Small intestine (tissue), 7 donors: ENCODE data around the gene NRG2. TPM values are rescaled to one million over a fixed set of nuclear protein-coding genes. Genes with fewer than 3 reads are reported as not detected.
A peak's percentile ranks its signal among the peaks of the same experiment; 100 is the strongest.

Experiments
- DNase-seq, 2 donors: peaks; one replicate each; pipeline versions ENCODE4 v3.0.0 to v3.0.0-alpha.2; 2013
- FAIRE-seq: peaks from 2 replicates; lab custom pipeline; 2012; peaks lifted over from hg19 to GRCh38; lab: Jason Lieb, UNC
- H3K27ac ChIP-seq, 3 donors: one replicate each; pipeline ENCODE4 v1.5.1; 2013; ENCODE audit warnings: low read length in 2 of 3, mild to moderate bottlenecking in 2 of 3, control low read depth in 1 of 3, inconsistent platforms in 1 of 3, low read depth in 1 of 3, moderate library complexity in 1 of 3
- H3K27me3 ChIP-seq, 3 donors: one replicate each; pipeline ENCODE4 v1.6.1; 2013; ENCODE audit warnings: low read length in 3 of 3, inconsistent platforms in 1 of 3; ENCODE audit not compliant: control insufficient read depth in 3 of 3, insufficient read depth in 3 of 3
- H3K36me3 ChIP-seq, 3 donors: one replicate each; pipeline ENCODE4 v1.6.1; 2013; ENCODE audit warnings: low read length in 3 of 3, inconsistent platforms in 1 of 3, low read depth in 1 of 3, mild to moderate bottlenecking in 1 of 3, moderate library complexity in 1 of 3; ENCODE audit not compliant: control insufficient read depth in 3 of 3, insufficient read depth in 2 of 3
- H3K4me1 ChIP-seq, 3 donors: one replicate each; pipeline ENCODE4 v1.6.1; 2013; ENCODE audit warnings: low read length in 2 of 3, inconsistent platforms in 1 of 3, low read depth in 1 of 3, mild to moderate bottlenecking in 1 of 3, moderate library complexity in 1 of 3; ENCODE audit not compliant: control insufficient read depth in 3 of 3, insufficient read depth in 2 of 3
- H3K4me3 ChIP-seq, 3 donors: one replicate each; pipeline ENCODE4 v1.5.1; 2013; ENCODE audit warnings: low read length in 3 of 3, control low read depth in 1 of 3, inconsistent platforms in 1 of 3, low read depth in 1 of 3, mild to moderate bottlenecking in 1 of 3, moderate library complexity in 1 of 3
- H3K9me3 ChIP-seq, 2 donors: one replicate each; pipeline ENCODE4 v1.6.1; 2013; ENCODE audit warnings: low read depth in 1 of 2, low read length in 1 of 2; ENCODE audit not compliant: control insufficient read depth in 2 of 2, insufficient read depth in 1 of 2
- whole genome bisulfite sequencing, 3 donors: extraction: QIAGEN DNeasy Blood & Tissue Kit; methylation state at CpG; one replicate each; pipeline ENCODE4 v1.1.7; 2013; 5-methylcytosine and 5-hydroxymethylcytosine counted together
- polyA plus RNA-seq, 4 donors: library from polyadenylated mRNA; stranded (reverse) in 3 of 4; unstranded in 1 of 4; fragments of 200-250 nt in 3 of 4; fragments of 120-200 nt in 1 of 4; gene quantifications; one replicate each; pipeline versions ENCODE4 v1.2.1 to v1.2.3, GENCODE V29; 2013
- donor health status: healthy with polysubstance abuse.
- donor health status: control.
- donor health status: control.
- donor health status: Bipolar disorder and iron deficiency.
- donor health status: healthy.

NRG2 gene
- polyA plus RNA-seq, 4 donors, result 0.19 to 0.55 TPM; not detected in 2

DNA sequence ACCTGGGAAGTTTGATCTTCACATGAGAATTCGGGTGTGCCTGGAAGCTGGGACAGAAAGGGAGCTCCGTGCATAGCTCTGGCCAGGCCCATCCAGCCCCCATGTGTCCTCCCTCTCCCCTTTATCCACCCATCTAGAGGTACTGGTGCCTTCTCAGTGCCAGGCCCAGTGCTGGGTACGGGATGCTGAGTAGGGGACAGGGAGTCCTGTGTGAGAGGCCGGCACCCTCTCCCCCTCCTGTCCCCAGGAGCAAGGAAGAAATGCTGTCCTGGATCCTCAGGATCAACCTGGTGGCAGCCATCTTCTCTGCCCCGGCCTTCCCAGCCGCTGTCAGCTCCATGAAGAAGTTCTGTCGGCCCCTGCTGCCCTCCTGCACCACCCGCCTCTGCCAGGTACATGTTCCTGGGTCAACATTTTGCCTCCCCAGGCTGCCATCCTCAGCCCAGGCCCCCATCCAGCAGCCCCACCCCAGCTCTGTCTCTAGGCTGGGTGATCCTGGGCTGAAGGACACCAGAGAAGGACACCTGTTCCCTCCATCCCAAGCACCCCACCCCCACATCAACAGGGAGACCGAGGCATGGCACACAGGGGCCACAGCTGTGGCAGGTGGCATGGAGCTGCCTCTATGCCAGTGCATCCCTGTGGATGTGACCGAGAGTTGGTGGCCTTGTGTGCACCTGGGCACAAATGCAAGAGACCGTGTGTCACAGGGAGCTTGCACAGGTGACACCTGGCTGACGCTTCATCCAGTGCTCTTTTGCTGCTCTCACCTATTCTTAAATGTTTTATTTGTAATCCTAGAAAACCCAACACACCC is 204.5 kb downstream of the NRG2 start:
- H3K27me3 ChIP-seq, result peaks cover 0 to 3% (median 2%) of the 10 kb centered on the region in 3 donors

DNA sequence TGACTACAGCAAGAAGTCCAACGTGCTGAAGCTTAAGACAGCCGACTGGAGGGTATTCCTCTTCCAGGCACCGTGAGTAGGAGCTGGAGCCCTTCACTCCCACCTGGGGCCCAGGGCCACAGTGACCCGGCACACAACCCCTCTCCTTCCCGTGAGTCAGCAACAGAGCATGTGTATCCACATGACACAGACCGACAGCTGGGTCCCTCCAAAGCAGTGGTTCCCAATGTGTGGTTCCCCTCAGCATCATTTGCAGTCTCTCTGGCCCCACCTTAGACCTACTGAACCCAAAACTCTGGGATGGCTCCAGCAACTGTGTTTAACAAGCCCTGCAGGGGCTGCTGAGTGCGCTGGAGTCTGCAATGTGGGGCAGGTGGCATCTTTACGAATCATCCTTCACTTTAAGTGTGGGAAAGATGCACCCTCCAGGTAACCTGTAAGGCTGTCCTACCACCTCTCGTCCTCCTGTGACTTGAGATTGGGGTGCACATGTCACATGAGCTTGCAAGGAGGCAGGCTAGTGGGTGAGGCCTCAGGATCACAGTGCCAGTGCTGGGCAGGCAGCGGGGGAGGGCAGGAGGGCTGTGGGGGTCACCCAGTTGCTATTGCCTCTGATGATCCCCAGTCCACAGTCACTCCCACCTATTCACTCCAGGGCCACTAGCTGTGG is 205.3 kb downstream of the NRG2 start:
- FAIRE-seq, result no peak
- no peak for DNase-seq
- H3K4me3 ChIP-seq, result no peak overlapping the region
- no peaks in the 10 kb centered on the region for H3K9me3 ChIP-seq
- H3K27me3 ChIP-seq, result peaks cover 2 to 5% (median 2%) of the 10 kb centered on the region in 3 donors
- H3K27ac ChIP-seq, result no peak overlapping the region
- no peaks in the 10 kb centered on the region for H3K36me3 ChIP-seq
- no peaks in the 10 kb centered on the region for H3K4me1 ChIP-seq
- WGBS, 3 donors, result 75 to 84% (median 81%) methylated on average over 10 of the region's 10 CpGs

More for the DNA sequence above, 204.5 kb downstream of the NRG2 start:
- 74 to 83% (median 75%) methylated on average over 12 of the region's 12 CpGs for whole genome bisulfite sequencing, 3 donors
- Histone ChIP-seq H3K4me1 (no peaks in the 10 kb centered on the region), H3K27ac (no peak overlapping the region), H3K36me3 (no peaks in the 10 kb centered on the region), H3K4me3 (no peak overlapping the region), H3K9me3 (no peaks in the 10 kb centered on the region)
- DNase-seq, result no peak
- no peak for FAIRE-seq

DNA sequence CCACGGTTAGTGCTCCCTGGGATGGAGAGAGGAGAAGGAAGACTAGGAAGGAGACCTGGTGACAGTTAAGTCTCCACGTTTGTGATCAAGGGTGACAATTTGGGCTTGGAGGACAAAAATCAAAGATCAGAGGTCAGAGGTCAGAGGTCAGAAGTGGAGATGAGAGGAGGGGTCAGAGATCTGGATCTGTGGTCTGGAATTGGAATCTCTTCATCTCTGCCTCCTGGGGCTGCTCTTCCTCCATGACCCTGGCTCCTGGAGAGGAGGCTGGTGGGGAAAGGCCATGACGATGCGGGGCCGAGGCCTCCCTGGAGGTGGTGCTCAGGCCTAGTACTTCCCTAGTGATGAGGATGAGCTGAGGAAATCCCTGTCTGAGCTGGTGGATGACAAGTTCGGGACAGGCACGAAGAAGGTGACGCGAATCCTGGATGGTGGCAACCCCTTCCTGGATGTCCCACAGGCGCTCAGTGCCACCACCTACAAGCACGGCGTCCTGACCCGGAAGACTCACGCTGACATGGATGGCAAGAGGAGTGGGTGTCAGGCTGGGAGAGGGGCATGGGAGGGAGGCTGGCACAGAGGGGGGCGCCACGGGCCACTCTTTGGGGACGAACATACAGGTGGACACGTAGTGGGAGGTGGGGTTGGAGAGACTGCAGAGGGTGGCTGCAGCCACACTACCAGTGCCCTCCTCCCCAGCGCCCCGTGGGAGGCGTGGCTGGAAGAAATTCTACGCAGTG is 206.5 kb downstream of the NRG2 start:
- DNase-seq (no peak), FAIRE-seq (no peak)
- no peak overlapping the region for H3K27ac ChIP-seq
- WGBS, 3 donors, result 91 to 92% (median 91%) methylated on average over 18 to 22 of the region's 22 CpGs
- no peaks in the 10 kb centered on the region for H3K36me3 ChIP-seq
- H3K27me3 ChIP-seq, result peaks cover 2 to 5% (median 4%) of the 10 kb centered on the region in 3 donors
- H3K4me1 ChIP-seq, result no peaks in the 10 kb centered on the region
- H3K4me3 ChIP-seq, result no peak overlapping the region
- H3K9me3 ChIP-seq, result no peaks in the 10 kb centered on the region

DNA sequence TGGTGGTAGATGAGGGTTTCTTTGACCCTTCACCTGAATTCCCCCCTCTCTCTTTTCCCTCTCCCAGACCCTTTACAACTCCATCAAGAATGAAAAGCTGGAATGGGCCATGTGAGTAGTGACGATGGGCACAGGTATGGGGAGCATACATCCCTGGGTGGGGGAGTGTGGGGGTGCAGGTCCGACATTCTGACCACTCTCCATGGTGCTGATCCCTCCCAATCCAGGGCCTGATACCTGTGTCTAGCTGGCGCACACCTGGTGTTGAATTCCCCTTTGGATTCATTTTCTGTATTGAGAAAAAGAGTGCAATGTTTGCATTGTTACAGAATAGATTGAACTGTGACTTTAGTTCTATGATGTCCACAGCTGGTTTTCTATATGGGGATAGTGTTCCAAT is 207.4 kb downstream of the NRG2 start:
- Histone ChIP-seq H3K27me3 (peaks cover 2 to 5% (median 4%) of the 10 kb centered on the region in 3 donors), H3K4me3 (no peak overlapping the region), H3K4me1 (no peaks in the 10 kb centered on the region), H3K27ac (no peak overlapping the region), H3K36me3 (no peaks in the 10 kb centered on the region), H3K9me3 (no peaks in the 10 kb centered on the region)
- DNase-seq, result no peak
- WGBS, 3 donors, result 46 to 49% (median 47%) methylated on average over 3 of the region's 3 CpGs
- no peak for FAIRE-seq

DNA sequence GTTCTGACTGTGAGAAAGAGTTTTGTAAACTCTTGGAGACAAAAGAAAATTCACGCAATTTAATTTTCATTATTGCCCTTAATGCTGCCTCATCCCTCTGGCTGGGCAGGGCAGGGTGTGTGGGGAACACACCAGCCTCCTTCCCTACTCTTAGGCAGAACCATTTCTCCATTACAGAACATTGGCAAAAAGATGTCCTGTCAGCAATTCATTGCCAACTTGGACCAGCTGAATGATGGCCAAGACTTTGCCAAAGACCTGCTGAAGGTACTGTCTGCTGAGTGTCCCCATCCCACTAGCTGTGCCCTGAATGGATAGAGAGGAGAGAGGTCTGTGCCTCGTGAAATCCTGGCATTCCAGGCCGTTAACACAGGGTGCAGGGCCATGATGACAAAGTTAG is 209.6 kb downstream of the NRG2 start:
- H3K27ac ChIP-seq, result no peak overlapping the region
- no peak overlapping the region for H3K4me3 ChIP-seq
- DNase-seq, result no peak
- WGBS, 3 donors, result 31 to 51% (median 43%) methylated on average over 3 of the region's 3 CpGs
- FAIRE-seq, result no peak
- H3K9me3 ChIP-seq, result no peaks in the 10 kb centered on the region
- peaks cover 2 to 5% (median 4%) of the 10 kb centered on the region in 3 donors for H3K27me3 ChIP-seq
- H3K36me3 ChIP-seq, result no peaks in the 10 kb centered on the region
- no peaks in the 10 kb centered on the region for H3K4me1 ChIP-seq

DNA sequence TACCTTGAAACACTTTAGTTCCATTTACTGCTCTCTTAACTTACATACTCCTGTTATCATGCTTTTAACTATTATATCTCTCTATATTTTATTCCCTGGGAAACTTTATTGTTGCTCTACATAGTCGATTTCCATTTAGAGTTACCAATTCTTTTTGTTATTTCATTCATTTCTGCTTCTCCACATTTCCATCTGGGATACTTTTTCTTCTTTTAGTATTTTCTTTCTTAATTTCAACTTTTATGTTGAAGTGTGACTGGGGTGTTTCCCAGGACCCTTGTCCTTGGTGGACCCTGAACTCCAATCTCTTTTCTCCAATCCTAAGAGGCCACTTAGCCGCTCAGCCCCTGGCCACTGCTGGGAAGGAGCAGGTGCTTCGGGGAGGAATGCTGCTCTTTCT is 211.5 kb downstream of the NRG2 start:
- Histone ChIP-seq H3K36me3 (no peaks in the 10 kb centered on the region), H3K4me1 (no peaks in the 10 kb centered on the region), H3K27me3 (peaks cover 0 to 5% (median 4%) of the 10 kb centered on the region in 3 donors), H3K27ac (no peak overlapping the region), H3K9me3 (no peaks in the 10 kb centered on the region), H3K4me3 (no peak overlapping the region)
- 53 to 59% (median 58%) methylated on average over 3 of the region's 3 CpGs for WGBS, 3 donors
- FAIRE-seq (no peak), DNase-seq (no peak)

DNA sequence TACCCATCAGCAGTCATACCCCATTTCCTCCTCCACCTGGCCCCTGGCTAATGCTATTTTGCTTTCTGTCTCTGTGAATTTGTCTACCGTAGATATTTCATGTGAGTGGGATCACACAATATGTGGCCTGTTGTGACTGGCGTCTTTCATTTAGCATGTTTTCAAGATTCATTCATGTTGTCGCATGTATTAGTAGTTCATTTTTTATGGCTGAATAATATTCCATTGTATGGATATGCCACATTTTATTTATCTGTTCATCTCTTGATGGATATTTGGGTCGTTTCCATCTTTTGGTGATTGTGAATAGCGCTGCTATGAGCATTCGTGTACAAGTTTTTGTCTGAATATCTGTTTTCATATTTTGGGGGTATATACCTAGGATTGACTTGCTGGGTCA is 213.6 kb downstream of the NRG2 start:
- H3K9me3 ChIP-seq, result no peaks in the 10 kb centered on the region
- WGBS, 3 donors, result 90% methylated on average over 6 of the region's 6 CpGs
- H3K36me3 ChIP-seq, result no peaks in the 10 kb centered on the region
- DNase-seq (no peak), FAIRE-seq (no peak)
- H3K27me3 ChIP-seq, result peaks cover 0 to 5% (median 4%) of the 10 kb centered on the region in 3 donors
- no peak overlapping the region for H3K4me3 ChIP-seq
- no peak overlapping the region for H3K27ac ChIP-seq
- no peaks in the 10 kb centered on the region for H3K4me1 ChIP-seq

DNA sequence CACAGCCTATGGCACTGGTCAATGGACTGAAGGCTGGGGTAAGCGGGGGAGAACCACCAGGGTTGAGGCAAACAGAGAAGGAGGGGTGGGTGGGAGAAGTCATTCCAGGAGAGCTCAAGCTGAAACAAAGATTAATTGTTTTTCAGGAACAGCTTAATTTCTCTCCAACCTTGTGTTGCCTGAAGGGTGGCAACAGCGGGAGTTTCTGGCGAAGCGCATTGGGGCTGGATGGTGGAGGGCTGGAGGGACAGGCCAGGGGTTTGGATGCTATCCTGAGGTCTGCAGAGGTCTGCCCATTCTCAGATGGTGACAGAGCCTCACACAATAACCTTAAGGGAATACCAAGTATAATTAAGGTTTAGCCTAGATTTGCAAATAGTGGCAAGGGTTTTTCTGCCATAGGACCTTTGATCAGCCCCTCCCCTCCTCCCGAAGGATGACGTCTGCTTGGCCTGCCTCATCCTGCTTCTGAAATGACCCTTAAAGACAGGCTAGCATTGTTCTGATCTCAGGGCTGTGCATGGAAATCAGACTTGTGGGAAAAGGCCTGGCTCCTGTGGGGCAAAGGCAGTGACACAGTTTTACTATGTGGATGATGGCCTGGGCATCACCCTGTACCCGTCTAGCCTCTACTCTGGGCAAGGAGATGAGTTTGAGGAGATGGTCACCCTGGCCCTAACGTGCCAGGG is 214.7 kb downstream of the NRG2 start:
- Histone ChIP-seq H3K27me3 (peaks cover 0 to 4% (median 0%) of the 10 kb centered on the region in 3 donors), H3K9me3 (no peaks in the 10 kb centered on the region), H3K4me1 (no peaks in the 10 kb centered on the region), H3K4me3 (no peak overlapping the region), H3K36me3 (no peaks in the 10 kb centered on the region), H3K27ac (no peak overlapping the region)
- no peak for FAIRE-seq
- DNase-seq, result peak in 1 of 2 donors; percentile 32
- 54 to 73% (median 59%) methylated on average over 8 of the region's 8 CpGs for WGBS, 3 donors
